Prostate gland (tissue), 2 donors: ENCODE measurements around the gene CDK1. TPM values are rescaled to one million over a fixed set of nuclear protein-coding genes. Genes with fewer than 3 reads are reported as not detected.

Experiments used
- DNase-seq: peaks from one replicate; pipeline ENCODE4 v3.0.0-alpha.2; 2019; ENCODE audit warnings: low spot score
- H3K27ac ChIP-seq, 2 donors: fragments of 200-600 bp; sonication (generic); 2 replicates each; pipeline ENCODE4 v1.5.1; 2017 to 2019
- H3K27me3 ChIP-seq: fragments of 200-600 bp; sonication (generic); replicated peaks from 2 replicates; pipeline ENCODE4 v1.5.1; 2019; ENCODE audit not compliant: insufficient read depth
- H3K36me3 ChIP-seq, 2 donors: fragments of 200-600 bp; sonication (generic); 1 replicate in 1 of 2; 2 replicates in 1 of 2; pipeline versions ENCODE4 v1.5.1 to v1.8.1; 2017 to 2019
- H3K4me1 ChIP-seq: fragments of 200-600 bp; sonication (generic); replicated peaks from 2 replicates; pipeline ENCODE4 v1.5.1; 2019
- H3K4me3 ChIP-seq, 2 donors: fragments of 200-600 bp; sonication (generic); 2 replicates each; pipeline ENCODE4 v1.5.1; 2017 to 2019
- H3K9me3 ChIP-seq: fragments of 200-600 bp; sonication (generic); 2 replicates; pipeline ENCODE4 v1.5.1; 2017
- POLR2A ChIP-seq: fragments of 450-650 bp; IDR thresholded peaks from one replicate; pipeline ENCODE4 v1.6.1; 2016; ENCODE audit warnings: antibody characterized with exemption, mild to moderate bottlenecking
- POLR2AphosphoS5 ChIP-seq: sonication (generic); formaldehyde crosslinking; IDR thresholded peaks from one replicate; pipeline ENCODE4 v1.6.1; 2017; ENCODE audit warnings: antibody characterized with exemption
- whole genome bisulfite sequencing: methylation state at CpG from one replicate; pipeline ENCODE4 v1.1.5; 2018; 5-methylcytosine and 5-hydroxymethylcytosine counted together
- intact Hi-C: fragments of 100-400 bp; cut with DNase I; formaldehyde crosslinking; loops from one replicate; pipeline ENCODE4 v1.14.2; 2022
- total RNA-seq, 2 donors: library from RNA; depleted of rRNA; stranded (reverse); fragments of >200 nt; gene quantifications; one replicate each; pipeline ENCODE4 v1.1.0, GENCODE V29; 2016
- TF ChIP-seq, protein P1 (sequence below), 4 experiments: fragments of 200-600 bp in 2 of 4; fragments of 450-650 bp in 2 of 4; sonication (generic) in 2 of 4; IDR thresholded peaks; 1 replicate in 3 of 4; 2 replicates in 1 of 4; pipeline ENCODE4 v1.5.1; 2016 to 2019; ENCODE audit warnings: antibody characterized with exemption in 4 of 4, mild to moderate bottlenecking in 2 of 4, moderate library complexity in 2 of 4

Gene CDK1
- 1 to 10 TPM; 5.3 to 5.7 TPM for total RNA-seq

DNA sequence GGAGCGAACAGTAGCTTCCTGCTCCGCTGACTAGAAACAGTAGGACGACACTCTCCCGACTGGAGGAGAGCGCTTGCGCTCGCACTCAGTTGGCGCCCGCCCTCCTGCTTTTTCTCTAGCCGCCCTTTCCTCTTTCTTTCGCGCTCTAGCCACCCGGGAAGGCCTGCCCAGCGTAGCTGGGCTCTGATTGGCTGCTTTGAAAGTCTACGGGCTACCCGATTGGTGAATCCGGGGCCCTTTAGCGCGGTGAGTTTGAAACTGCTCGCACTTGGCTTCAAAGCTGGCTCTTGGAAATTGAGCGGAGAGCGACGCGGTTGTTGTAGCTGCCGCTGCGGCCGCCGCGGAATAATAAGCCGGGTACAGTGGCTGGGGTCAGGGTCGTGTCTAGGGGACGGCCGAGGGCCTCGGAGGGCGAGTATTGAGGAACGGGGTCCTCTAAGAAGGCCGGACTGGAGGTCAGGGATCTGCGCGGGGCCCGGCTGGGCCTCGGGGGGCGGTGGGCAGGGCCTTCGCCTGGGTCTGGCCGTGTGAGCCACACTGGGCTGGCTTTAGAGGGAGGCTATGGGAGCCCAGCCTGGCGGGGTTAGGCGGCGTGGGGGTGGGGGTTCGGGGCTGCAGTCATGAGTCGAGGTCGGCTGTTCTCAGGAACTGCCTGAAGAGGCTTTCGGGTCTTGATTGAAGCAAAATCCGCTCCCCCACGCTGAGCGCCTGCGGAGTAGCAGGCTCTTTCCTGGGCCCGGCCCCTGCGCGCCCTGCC is at the start of gene CDK1:
TSS of gene CDK1 (plus strand) at position 265 of the 757 bp plus-strand sequence. CDS start 1,688 bp downstream, outside the sequence.
- intact Hi-C loops, result no loop called here
- no peaks in the 10 kb centered on the region for H3K9me3 ChIP-seq
- no peaks in the 10 kb centered on the region for H3K36me3 ChIP-seq
- H3K4me1 ChIP-seq, result no peaks in the 10 kb centered on the region
- no peak within 1 kb of the TSS for H3K27ac ChIP-seq
- WGBS, result under 1% methylated on average over 57 of the region's 58 CpGs
- TF ChIP-seq, protein P1, sequence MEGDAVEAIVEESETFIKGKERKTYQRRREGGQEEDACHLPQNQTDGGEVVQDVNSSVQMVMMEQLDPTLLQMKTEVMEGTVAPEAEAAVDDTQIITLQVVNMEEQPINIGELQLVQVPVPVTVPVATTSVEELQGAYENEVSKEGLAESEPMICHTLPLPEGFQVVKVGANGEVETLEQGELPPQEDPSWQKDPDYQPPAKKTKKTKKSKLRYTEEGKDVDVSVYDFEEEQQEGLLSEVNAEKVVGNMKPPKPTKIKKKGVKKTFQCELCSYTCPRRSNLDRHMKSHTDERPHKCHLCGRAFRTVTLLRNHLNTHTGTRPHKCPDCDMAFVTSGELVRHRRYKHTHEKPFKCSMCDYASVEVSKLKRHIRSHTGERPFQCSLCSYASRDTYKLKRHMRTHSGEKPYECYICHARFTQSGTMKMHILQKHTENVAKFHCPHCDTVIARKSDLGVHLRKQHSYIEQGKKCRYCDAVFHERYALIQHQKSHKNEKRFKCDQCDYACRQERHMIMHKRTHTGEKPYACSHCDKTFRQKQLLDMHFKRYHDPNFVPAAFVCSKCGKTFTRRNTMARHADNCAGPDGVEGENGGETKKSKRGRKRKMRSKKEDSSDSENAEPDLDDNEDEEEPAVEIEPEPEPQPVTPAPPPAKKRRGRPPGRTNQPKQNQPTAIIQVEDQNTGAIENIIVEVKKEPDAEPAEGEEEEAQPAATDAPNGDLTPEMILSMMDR (IDR thresholded peaks at IDR 0.05), result peak in 1 of 4 experiments; percentile 11
- TF ChIP-seq POLR2A (peak; percentile 37), POLR2AphosphoS5 (peak; percentile 95)
- H3K4me3 ChIP-seq, result peak within 1 kb of the TSS; percentile 46
- DNase-seq, result peak; percentile 95
- H3K27me3 ChIP-seq, result no peaks in the 10 kb centered on the region

DNA sequence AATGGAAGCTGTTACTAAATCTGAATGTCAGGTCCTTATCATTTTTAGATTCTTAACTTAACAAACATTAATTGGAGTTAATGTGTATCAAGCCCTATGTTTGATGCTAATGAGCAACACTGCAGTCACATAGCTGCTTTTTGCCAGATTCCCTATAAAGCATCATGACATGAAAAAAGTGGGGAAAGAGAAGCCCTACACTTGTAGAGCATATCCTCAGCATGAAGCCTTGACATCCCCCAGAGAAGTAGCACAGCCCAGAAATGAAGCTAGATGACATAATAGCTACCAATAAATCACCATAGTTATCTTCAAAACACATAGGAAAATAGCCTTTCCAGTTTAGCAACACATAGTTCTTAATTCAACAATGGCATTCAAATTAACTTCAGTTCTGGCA is 49.2 kb upstream of the CDK1 start:
- H3K27me3 ChIP-seq, result no peaks in the 10 kb centered on the region
- intact Hi-C loops, result no loop called here
- no peak overlapping the region for H3K4me3 ChIP-seq
- H3K27ac ChIP-seq, result no peak overlapping the region
- peaks cover 5% of the 10 kb centered on the region for H3K4me1 ChIP-seq
- TF ChIP-seq POLR2A (no peak), POLR2AphosphoS5 (no peak)
- TF ChIP-seq, protein P1 (IDR thresholded peaks at IDR 0.05), result no peak
- H3K9me3 ChIP-seq, result no peaks in the 10 kb centered on the region
- H3K36me3 ChIP-seq, result no peaks in the 10 kb centered on the region
- DNase-seq, result no peak

DNA sequence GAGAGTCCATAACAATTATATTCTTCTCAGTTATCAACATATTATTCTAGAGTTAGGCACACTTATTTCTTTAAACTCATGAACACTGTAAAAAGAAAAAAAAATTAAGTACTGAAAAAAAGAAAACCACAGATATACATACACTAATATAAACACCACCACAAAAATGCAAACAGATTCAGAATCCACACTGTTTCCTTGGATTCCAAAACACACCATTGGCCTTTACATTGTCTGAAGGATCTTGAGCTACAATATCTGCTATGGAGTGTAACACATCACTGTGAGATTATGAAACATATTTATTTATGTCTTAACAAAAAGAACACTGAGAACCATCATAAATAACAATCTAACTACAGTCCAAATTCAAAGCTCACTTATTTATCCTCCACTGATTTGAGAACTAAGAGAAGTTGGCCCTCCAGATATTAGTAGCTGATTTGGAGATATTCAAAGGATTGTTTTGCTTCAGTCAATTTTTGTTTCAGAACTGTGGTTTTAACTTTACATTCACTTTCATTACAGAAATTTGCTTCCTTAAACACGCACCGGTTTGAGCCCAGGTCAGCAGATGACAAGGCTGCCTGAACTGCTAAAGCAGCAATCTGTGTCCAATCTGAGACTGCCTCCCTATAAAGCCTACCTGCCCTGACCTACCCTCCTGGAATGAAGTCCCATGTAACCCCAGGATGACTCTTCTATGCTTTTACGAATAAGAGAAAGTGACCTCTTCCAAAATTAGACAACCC is 47.0 kb upstream of the CDK1 start:
- peak overlapping the region; percentile 91 for H3K27ac ChIP-seq
- H3K36me3 ChIP-seq, result no peaks in the 10 kb centered on the region
- WGBS, result 31% methylated on average over 3 of the region's 3 CpGs
- no peaks in the 10 kb centered on the region for H3K4me1 ChIP-seq
- DNase-seq, result peak; percentile 20
- no peak for TF ChIP-seq POLR2AphosphoS5
- no peak for TF ChIP-seq POLR2A
- intact Hi-C loops, result no loop called here
- peak overlapping the region; percentile 58 to 63 for H3K4me3 ChIP-seq
- H3K27me3 ChIP-seq, result no peaks in the 10 kb centered on the region
- no peaks in the 10 kb centered on the region for H3K9me3 ChIP-seq

DNA sequence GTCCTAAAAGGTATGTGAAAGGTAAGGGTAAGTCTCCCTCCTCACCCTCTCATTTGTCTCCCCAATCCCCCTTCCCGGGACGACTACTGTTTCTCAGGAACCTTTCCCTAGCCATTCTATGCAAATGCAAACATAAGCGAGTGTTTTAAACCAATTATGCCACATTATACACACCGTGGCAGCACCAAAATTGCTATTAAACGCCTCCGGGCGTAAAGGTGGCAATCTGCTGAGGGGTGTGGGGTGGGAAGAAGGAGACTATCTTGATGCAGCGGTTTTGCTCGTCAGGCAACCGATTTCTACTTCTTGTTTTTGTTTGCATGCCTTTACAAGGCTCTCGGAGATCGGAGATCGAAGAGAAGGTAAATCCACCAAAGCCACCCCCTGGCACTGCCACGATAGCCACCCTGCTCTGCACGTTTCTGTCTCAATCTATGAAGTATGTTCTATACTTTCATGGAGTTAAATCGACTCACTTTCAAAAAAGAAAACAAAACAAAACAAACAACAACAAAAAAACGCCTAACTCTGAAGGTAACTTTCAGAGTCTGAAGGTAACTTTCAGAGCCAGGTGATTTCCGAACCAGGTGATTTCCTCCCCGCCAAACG is 46.0 kb upstream of the CDK1 start:
- Histone ChIP-seq H3K27me3 (no peaks in the 10 kb centered on the region), H3K9me3 (no peaks in the 10 kb centered on the region), H3K27ac (peak overlapping the region; percentile 91), H3K36me3 (no peaks in the 10 kb centered on the region), H3K4me1 (no peaks in the 10 kb centered on the region), H3K4me3 (peak overlapping the region; percentile 58 to 63)
- TF ChIP-seq POLR2A (no peak), POLR2AphosphoS5 (no peak)
- DNase-seq, result peak; percentile 14
- intact Hi-C loops, result no loop called here
- 16% methylated on average over 20 of the region's 20 CpGs for WGBS

DNA sequence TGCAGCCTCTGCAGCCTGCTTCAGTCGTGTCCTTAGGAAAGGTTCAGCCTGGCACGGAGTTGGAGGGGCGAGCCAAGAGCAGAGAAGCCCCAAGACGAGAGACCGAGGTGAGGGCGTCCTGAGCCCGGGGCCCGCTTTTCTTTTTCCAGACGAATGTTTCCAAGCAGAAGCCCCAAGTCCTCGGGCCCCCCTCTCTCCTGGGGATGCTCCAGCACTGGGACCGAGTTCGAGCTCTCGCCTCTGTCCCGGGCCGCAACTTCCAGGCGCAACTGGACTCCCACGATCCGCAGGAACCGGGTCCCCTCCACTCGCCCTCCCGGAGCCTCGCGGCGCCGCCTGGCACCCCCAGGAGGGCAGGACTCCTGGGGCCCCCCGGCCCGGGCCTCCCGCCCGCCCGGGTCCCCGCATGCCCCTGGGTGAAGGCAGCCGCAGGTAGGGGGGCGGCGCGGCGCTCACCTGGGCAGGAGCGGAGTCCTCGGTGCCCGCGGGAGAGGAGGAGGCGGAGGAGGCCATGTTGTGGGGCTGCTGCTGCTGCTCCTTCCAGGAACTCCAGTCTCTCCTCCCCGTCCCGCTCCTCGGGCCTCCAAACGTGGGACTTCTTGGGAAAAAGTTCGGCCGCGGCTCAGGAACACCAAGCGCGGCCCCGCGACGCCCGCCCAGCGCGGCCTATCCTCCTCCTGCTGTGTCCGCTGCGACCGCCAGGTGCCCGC is 45.3 kb upstream of the CDK1 start:
- intact Hi-C loops, result no loop called here
- TF ChIP-seq POLR2AphosphoS5, result no peak
- TF ChIP-seq, protein P1 (IDR thresholded peaks at IDR 0.05), result peak in 2 of 4 experiments; percentile 58 to 65
- TF ChIP-seq POLR2A, result peak; percentile 52
- peak; percentile 61 for DNase-seq
- H3K4me3 ChIP-seq, result peak overlapping the region; percentile 58 to 63
- no peaks in the 10 kb centered on the region for H3K27me3 ChIP-seq
- H3K36me3 ChIP-seq, result no peaks in the 10 kb centered on the region
- H3K4me1 ChIP-seq, result no peaks in the 10 kb centered on the region
- peak overlapping the region; percentile 91 for H3K27ac ChIP-seq
- under 1% methylated on average over 60 of the region's 60 CpGs for WGBS
- H3K9me3 ChIP-seq, result no peaks in the 10 kb centered on the region
